ENCODE results near the gene CDK5. TPM values are rescaled to one million over a fixed set of nuclear protein-coding genes. Genes with fewer than 3 reads are reported as not detected.

Gene CDK5
- total and polyA plus RNA-seq, 2 of the 13 experiments (the other 11 are each of a cell fraction or from before 2014, with no cell fraction given), result 16.4 to 21.3 TPM

DNA sequence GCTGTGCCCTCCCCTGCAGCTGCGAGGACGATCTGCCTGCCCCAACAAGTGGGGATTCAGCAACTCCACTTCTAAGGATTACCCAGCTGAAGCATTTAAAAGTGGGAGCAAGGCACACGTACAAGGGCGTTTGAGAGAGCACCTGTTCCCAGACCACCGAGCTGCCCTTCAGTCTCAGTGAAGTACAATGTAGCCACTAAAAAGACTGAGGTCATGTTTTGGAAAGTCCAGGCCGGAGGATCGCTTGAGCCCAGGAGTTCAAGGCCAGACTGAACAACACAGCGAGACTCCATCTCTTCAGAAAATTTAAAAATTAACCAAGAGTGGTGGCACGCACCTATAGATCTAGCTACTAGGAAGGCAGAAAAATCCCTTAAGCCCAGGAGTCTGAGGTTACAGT, 52.1 kb downstream of the CDK5 start:
- ChIA-PET CTCF (ENCODE audit: low intra/inter-chr PET ratio, low total read pairs) (no interaction called here), POLR2A (interaction anchor here (0.9 to 1.7 kb wide), 2 partner anchors 11 to 23 kb away, joined by 4 to 5 read pairs; partner anchors contain the start of gene ABCB8)
- Histone ChIP-seq H4K20me1 (ENCODE audit: insufficient read depth, low read length) (no peaks in the 10 kb centered on the region), H3K27me3 (ENCODE audit: control insufficient read depth in 1 of 2, insufficient read depth in 2 of 2, low read length in 2 of 2) (peaks cover 0 to 2% of the 10 kb centered on the region in 2 experiments; a peak in 2 of 5 replicates), H3K27ac (ENCODE audit: extremely low read length, insufficient read depth, low read length) (no peak overlapping the region), H3K4me3 (replicated peaks in 1 of 3; ENCODE audit: insufficient read depth in 1 of 3, low read depth in 2 of 3, low read length in 3 of 3) (peak overlapping the region in 1 of 3 experiments; percentile 17; a peak in 1 of 6 replicates), H3K79me2 (ENCODE audit: insufficient read depth, low read length) (no peaks in the 10 kb centered on the region), H3K36me3 (replicated peaks in 1 of 2; ENCODE audit: control insufficient read depth in 1 of 2, insufficient read depth in 2 of 2, low read length in 2 of 2) (no peaks in the 10 kb centered on the region), H3K4me2 (ENCODE audit: low read depth, low read length) (peak overlapping the region; percentile 98), H3K9me3 (ENCODE audit: low read length) (no peaks in the 10 kb centered on the region), H2AFZ (ENCODE audit: low read length) (no peak overlapping the region), H3K4me1 (ENCODE audit: insufficient read depth, low read length) (peaks cover 79% of the 10 kb centered on the region), H3K9ac (ENCODE audit: insufficient read depth, low read depth, low read length) (no peak overlapping the region)
- intact Hi-C loops (cut with micrococcal nuclease; ENCODE audit: unreplicated experiment), result no loop called here
- no peak for ATAC-seq
- BruUV-seq (replicated peaks), result no TSS peak
- DNase-seq (ENCODE audit: low spot score), result no peak
- 5% methylated on average over 8 of the region's 9 CpGs for WGBS (ENCODE audit: low lambda C conversion rate)
- in situ Hi-C loops (cut with HindIII; ENCODE audit: extremely low pct_ligation_motif_present, low pct_unique_long_range_greater_than_20kb), result no loop called here
- peak; percentile 67 for FAIRE-seq
- TF ChIP-seq, protein P1, sequence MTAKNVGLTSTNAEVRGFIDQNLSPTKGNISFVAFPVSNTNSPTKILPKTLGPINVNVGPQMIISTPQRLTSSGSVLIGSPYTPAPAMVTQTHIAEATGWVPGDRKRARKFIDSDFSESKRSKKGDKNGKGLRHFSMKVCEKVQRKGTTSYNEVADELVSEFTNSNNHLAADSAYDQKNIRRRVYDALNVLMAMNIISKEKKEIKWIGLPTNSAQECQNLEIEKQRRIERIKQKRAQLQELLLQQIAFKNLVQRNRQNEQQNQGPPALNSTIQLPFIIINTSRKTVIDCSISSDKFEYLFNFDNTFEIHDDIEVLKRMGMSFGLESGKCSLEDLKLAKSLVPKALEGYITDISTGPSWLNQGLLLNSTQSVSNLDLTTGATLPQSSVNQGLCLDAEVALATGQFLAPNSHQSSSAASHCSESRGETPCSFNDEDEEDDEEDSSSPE (CRISPR knock-in tag; IDR thresholded peaks at IDR 0.05), result no peak
- TF ChIP-seq KLF9 (CRISPR knock-in tag; IDR thresholded peaks at IDR 0.05; ENCODE audit: low read depth) (no peak), ISL2 (CRISPR knock-in tag; IDR thresholded peaks at IDR 0.05) (no peak; the same call in 1 of the 2 replicates), ZNF674 (CRISPR knock-in tag; IDR thresholded peaks at IDR 0.05; ENCODE audit: low read depth) (no peak), IRF2 (CRISPR knock-in tag; IDR thresholded peaks at IDR 0.05) (no peak), ZNF816 (CRISPR knock-in tag; IDR thresholded peaks at IDR 0.05; ENCODE audit: borderline replicate concordance) (no peak), SMAD3 (CRISPR knock-in tag; IDR thresholded peaks at IDR 0.05) (no peak), SCMH1 (CRISPR knock-in tag; IDR thresholded peaks at IDR 0.05; ENCODE audit: borderline replicate concordance) (no peak), ZNF224 (CRISPR knock-in tag; IDR thresholded peaks at IDR 0.05) (no peak), HOXA3 (CRISPR knock-in tag; IDR thresholded peaks at IDR 0.05) (peak; percentile 25; the same call in 1 of the 2 replicates), ZNF24 (IDR thresholded peaks at IDR 0.05) (no peak), FOXO1 (CRISPR knock-in tag; IDR thresholded peaks at IDR 0.05) (0 out of 2 replicates have a peak, but pooled peaks have one; percentile 14), ZNF550 (CRISPR knock-in tag; IDR thresholded peaks at IDR 0.05; ENCODE audit: borderline replicate concordance) (no peak), ZNF263 (CRISPR knock-in tag; IDR thresholded peaks at IDR 0.05) (no peak), TARDBP (CRISPR knock-in tag; IDR thresholded peaks at IDR 0.05) (peak; percentile 54; the same call in 1 of the 2 replicates), ZFP36L1 (CRISPR knock-in tag; IDR thresholded peaks at IDR 0.05) (no peak), PAX8 (CRISPR knock-in tag; IDR thresholded peaks at IDR 0.05; ENCODE audit: borderline replicate concordance) (no peak), ZNF7 (CRISPR knock-in tag; IDR thresholded peaks at IDR 0.05) (peak; percentile 88), TRIM24 (CRISPR knock-in tag; IDR thresholded peaks at IDR 0.05) (no peak), PAF1 (CRISPR knock-in tag; IDR thresholded peaks at IDR 0.05) (no peak)
- TF ChIP-seq, protein P2, sequence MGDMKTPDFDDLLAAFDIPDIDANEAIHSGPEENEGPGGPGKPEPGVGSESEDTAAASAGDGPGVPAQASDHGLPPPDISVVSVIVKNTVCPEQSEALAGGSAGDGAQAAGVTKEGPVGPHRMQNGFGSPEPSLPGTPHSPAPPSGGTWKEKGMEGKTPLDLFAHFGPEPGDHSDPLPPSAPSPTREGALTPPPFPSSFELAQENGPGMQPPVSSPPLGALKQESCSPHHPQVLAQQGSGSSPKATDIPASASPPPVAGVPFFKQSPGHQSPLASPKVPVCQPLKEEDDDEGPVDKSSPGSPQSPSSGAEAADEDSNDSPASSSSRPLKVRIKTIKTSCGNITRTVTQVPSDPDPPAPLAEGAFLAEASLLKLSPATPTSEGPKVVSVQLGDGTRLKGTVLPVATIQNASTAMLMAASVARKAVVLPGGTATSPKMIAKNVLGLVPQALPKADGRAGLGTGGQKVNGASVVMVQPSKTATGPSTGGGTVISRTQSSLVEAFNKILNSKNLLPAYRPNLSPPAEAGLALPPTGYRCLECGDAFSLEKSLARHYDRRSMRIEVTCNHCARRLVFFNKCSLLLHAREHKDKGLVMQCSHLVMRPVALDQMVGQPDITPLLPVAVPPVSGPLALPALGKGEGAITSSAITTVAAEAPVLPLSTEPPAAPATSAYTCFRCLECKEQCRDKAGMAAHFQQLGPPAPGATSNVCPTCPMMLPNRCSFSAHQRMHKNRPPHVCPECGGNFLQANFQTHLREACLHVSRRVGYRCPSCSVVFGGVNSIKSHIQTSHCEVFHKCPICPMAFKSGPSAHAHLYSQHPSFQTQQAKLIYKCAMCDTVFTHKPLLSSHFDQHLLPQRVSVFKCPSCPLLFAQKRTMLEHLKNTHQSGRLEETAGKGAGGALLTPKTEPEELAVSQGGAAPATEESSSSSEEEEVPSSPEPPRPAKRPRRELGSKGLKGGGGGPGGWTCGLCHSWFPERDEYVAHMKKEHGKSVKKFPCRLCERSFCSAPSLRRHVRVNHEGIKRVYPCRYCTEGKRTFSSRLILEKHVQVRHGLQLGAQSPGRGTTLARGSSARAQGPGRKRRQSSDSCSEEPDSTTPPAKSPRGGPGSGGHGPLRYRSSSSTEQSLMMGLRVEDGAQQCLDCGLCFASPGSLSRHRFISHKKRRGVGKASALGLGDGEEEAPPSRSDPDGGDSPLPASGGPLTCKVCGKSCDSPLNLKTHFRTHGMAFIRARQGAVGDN (CRISPR knock-in tag; IDR thresholded peaks at IDR 0.05), result no peak
- TF ChIP-seq, protein P3, sequence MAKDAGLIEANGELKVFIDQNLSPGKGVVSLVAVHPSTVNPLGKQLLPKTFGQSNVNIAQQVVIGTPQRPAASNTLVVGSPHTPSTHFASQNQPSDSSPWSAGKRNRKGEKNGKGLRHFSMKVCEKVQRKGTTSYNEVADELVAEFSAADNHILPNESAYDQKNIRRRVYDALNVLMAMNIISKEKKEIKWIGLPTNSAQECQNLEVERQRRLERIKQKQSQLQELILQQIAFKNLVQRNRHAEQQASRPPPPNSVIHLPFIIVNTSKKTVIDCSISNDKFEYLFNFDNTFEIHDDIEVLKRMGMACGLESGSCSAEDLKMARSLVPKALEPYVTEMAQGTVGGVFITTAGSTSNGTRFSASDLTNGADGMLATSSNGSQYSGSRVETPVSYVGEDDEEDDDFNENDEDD (CRISPR knock-in tag; IDR thresholded peaks at IDR 0.05; ENCODE audit: borderline replicate concordance), result no peak

All from HepG2 (cell line).